GM12864 (cell line): ENCODE measurements around the gene TNFRSF14.
A peak's percentile ranks its signal among the peaks of the same experiment; 100 is the strongest.

Source experiments
- DNase-seq: peaks from one replicate; pipeline ENCODE4 v3.0.0-alpha.2; 2011; ENCODE audit warnings: low read depth
- H3K4me3 ChIP-seq: 2 replicates; pipeline ENCODE4 v1.5.1; 2011; ENCODE audit warnings: mild to moderate bottlenecking, low read depth, low read length, control low read depth
- CTCF ChIP-seq: IDR thresholded peaks from 2 replicates; pipeline ENCODE4 v1.5.1; 2011; ENCODE audit warnings: low read depth, mild to moderate bottlenecking, moderate library complexity, low read length, control low read depth, inconsistent platforms; ENCODE audit errors: missing control alignments

TNFRSF14 gene

GRCh38 chr1:2542246-2542915, 13.8 kb upstream of the TNFRSF14 start:
- no peak overlapping the region for H3K4me3 ChIP-seq
- TF ChIP-seq CTCF: no peak
- no peak for DNase-seq

- TF ChIP-seq CTCF: no peak
- no peak overlapping the region for H3K4me3 ChIP-seq
- no peak for DNase-seq
Observed at GRCh38 chr1:2543543-2544092, 12.6 kb upstream of the TNFRSF14 start.

- no peak for DNase-seq
- no peak overlapping the region for H3K4me3 ChIP-seq
- TF ChIP-seq CTCF: no peak
Observed at GRCh38 chr1:2544093-2544874, 11.9 kb upstream of the TNFRSF14 start.

- TF ChIP-seq CTCF: no peak
- no peak for DNase-seq
- H3K4me3 ChIP-seq: no peak overlapping the region
Observed at GRCh38 chr1:2544875-2545640, 11.1 kb upstream of the TNFRSF14 start.

GRCh38 chr1:2545754-2546514, 10.2 kb upstream of the TNFRSF14 start:
- DNase-seq: no peak
- peak overlapping the region; percentile 59 for H3K4me3 ChIP-seq
- no peak for TF ChIP-seq CTCF

DNA sequence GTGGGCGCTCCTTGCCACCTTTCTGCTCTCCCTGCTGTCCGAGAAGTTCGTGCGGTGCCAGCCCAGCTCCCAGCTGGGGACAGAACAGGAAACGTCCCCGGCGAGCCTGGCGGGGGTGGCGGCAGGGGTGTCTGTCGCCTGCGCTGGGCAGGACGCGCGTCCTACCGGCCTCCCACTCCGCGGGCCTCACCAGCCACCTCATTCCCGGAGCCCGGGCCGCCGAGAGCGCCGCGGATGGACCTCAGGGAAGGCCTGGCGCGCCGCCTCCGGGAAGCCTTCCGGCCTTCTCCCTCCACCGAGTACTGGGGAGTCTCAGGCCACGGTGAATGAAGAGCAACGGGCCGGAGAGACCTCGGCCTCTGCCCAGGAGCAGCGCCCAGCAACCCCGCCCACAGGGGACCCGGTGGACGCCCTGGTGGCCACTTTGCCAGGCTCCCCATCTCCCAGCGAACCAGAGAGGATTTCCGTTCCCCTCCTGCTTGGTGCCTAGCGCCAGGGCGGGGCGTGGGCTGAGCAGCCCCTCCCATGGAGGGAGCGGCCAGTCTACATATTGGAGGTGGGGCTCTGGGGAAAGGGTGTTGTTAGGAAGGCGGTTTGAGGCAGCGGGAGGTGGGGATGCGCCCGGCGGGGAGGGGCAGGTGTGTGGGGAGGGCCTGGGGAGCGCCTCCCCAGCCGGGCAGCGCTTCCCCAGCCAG, 9.5 kb upstream of the TNFRSF14 start:
- TF ChIP-seq CTCF: no peak
- peak overlapping the region; percentile 59 for H3K4me3 ChIP-seq
- no peak for DNase-seq
